ENCODE measurements around the gene AGR3.

GRCh38 chr7:16849296-16850148 is 32.3 kb downstream of the AGR3 start:
- TF ChIP-seq CTCF (conservative IDR thresholded peaks at IDR 0.05) (no peak), EZH2 (IDR thresholded peaks at IDR 0.05; ENCODE audit: low read depth) (no peak)

Data from PC-9 (cell line).